ENCODE results near the gene RANBP9.

The RANBP9 gene

GRCh38 chr6:13635948-13636658 is 75.5 kb downstream of the RANBP9 start:
- Histone ChIP-seq H3K9me3 (no peaks in the 10 kb centered on the region), H3K36me3 (peaks cover 11% of the 10 kb centered on the region), H3K4me1 (no peaks in the 10 kb centered on the region), H3K4me3 (ENCODE audit: low read depth, low read length) (no peak overlapping the region), H3K27me3 (no peaks in the 10 kb centered on the region)
- TF ChIP-seq CTCF (IDR thresholded peaks at IDR 0.05; ENCODE audit: low read depth, low read length) = no peak
- no peak for DNase-seq

- H3K9me3 ChIP-seq = no peaks in the 10 kb centered on the region
- TF ChIP-seq CTCF (IDR thresholded peaks at IDR 0.05; ENCODE audit: low read depth, low read length) = no peak
- DNase-seq = no peak
- peaks cover 13% of the 10 kb centered on the region for H3K36me3 ChIP-seq
- H3K4me1 ChIP-seq = no peaks in the 10 kb centered on the region
- H3K27me3 ChIP-seq = no peaks in the 10 kb centered on the region
- no peak overlapping the region for H3K4me3 ChIP-seq (ENCODE audit: low read depth, low read length)
Observed at GRCh38 chr6:13633343-13633742, 78.3 kb downstream of the RANBP9 start.

DNA sequence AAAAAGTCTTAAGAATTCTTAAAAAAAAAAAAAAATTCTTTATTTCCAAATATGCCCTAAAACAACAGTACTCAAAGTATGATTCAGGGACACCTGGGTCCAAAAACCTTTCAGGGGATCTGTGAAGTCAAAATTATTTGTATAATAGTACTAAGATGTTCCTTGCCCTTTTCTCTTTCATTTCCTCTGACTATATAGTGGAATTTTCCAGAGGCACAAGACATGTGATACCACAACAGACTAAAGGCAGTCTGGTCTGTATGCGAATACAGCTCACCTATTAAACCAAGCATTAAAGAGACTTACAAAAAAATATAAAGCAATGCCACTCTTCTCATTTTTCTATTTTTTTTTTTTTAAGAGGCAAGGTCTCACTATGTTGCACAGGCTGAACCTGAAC is 81.1 kb downstream of the RANBP9 start:
- DNase-seq = no peak
- H3K4me1 ChIP-seq = no peaks in the 10 kb centered on the region
- H3K27me3 ChIP-seq = no peaks in the 10 kb centered on the region
- no peak overlapping the region for H3K4me3 ChIP-seq (ENCODE audit: low read depth, low read length)
- TF ChIP-seq CTCF (IDR thresholded peaks at IDR 0.05; ENCODE audit: low read depth, low read length) = no peak
- H3K9me3 ChIP-seq = no peaks in the 10 kb centered on the region
- H3K36me3 ChIP-seq = peaks cover 15% of the 10 kb centered on the region

GRCh38 chr6:13629459-13630116 is 82.0 kb downstream of the RANBP9 start:
- no peak for TF ChIP-seq CTCF (IDR thresholded peaks at IDR 0.05; ENCODE audit: low read depth, low read length)
- Histone ChIP-seq H3K9me3 (no peaks in the 10 kb centered on the region), H3K36me3 (peaks cover 21% of the 10 kb centered on the region), H3K27me3 (no peaks in the 10 kb centered on the region), H3K4me1 (no peaks in the 10 kb centered on the region), H3K4me3 (ENCODE audit: low read depth, low read length) (no peak overlapping the region)
- no peak for DNase-seq

GRCh38 chr6:13624871-13625288 is 86.8 kb downstream of the RANBP9 start:
- H3K4me3 ChIP-seq (ENCODE audit: low read depth, low read length) = no peak overlapping the region
- no peaks in the 10 kb centered on the region for H3K9me3 ChIP-seq
- H3K4me1 ChIP-seq = no peaks in the 10 kb centered on the region
- peak; percentile 28 for DNase-seq
- H3K36me3 ChIP-seq = peaks cover 59% of the 10 kb centered on the region
- H3K27me3 ChIP-seq = no peaks in the 10 kb centered on the region
- TF ChIP-seq CTCF (IDR thresholded peaks at IDR 0.05; ENCODE audit: low read depth, low read length) = peak; percentile 79

DNA sequence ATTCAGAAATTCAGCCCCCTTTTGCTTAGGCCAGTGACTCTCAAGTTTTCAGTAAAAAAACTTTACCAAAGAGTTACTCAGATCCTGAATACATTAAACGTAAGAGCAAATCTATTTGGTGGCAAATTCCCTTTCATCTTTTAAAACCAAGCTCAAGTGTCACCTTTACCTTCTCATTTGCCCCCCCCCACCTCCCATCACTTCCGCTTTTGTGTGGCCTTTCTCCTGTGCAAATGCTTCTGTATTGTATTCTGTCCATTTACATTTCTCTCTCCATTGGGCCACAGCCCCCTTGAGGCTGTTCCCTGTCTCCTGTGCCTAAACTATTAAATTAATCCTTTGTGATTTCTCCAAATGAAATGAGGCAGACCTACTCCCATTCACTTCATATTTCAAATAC is 94.6 kb downstream of the RANBP9 start:
- peaks cover 46% of the 10 kb centered on the region for H3K36me3 ChIP-seq
- no peaks in the 10 kb centered on the region for H3K9me3 ChIP-seq
- no peaks in the 10 kb centered on the region for H3K27me3 ChIP-seq
- H3K4me1 ChIP-seq = no peaks in the 10 kb centered on the region; the same call in 1 of the 2 replicates
- TF ChIP-seq CTCF (IDR thresholded peaks at IDR 0.05; ENCODE audit: low read depth, low read length) = no peak
- no peak for DNase-seq
- H3K4me3 ChIP-seq (ENCODE audit: low read depth, low read length) = no peak overlapping the region

Measured in BE2C (cell line).